Upper lobe of left lung (tissue), 6 donors: ENCODE measurements around the gene CCDC92. TPM values are rescaled to one million over a fixed set of nuclear protein-coding genes. Genes with fewer than 3 reads are reported as not detected.

Source experiments
- ATAC-seq, 2 donors: fragments of 200-7000 bp; cut with Tn5 transposase; one replicate each; pipeline ENCODE4 v1.9.1; 2022; ENCODE audit warnings: mild to moderate bottlenecking in 2 of 2, moderate library complexity in 2 of 2; ENCODE audit not compliant: low FRiP score in 2 of 2
- DNase-seq, 2 donors: peaks; one replicate each; pipeline ENCODE4 v3.0.0-alpha.2; 2019 to 2020
- H3K27ac ChIP-seq, 4 donors: fragments of 200-600 bp; sonication (generic); one replicate each; pipeline ENCODE4 v1.5.1; 2016 to 2019
- H3K27me3 ChIP-seq, 4 donors: fragments of 200-600 bp; sonication (generic); one replicate each; pipeline ENCODE4 v1.5.1; 2017 to 2019
- H3K36me3 ChIP-seq, 4 donors: fragments of 200-600 bp; sonication (generic); one replicate each; pipeline ENCODE4 v1.5.1; 2016 to 2019
- H3K4me1 ChIP-seq, 4 donors: fragments of 200-600 bp; sonication (generic); one replicate each; pipeline ENCODE4 v1.5.1; 2018 to 2019
- H3K4me3 ChIP-seq, 4 donors: fragments of 200-600 bp; sonication (generic); one replicate each; pipeline ENCODE4 v1.5.1; 2017 to 2019; ENCODE audit warnings: mild to moderate bottlenecking in 2 of 4, moderate library complexity in 1 of 4
- H3K9me3 ChIP-seq, 4 donors: fragments of 200-600 bp; sonication (generic); one replicate each; pipeline ENCODE4 v1.5.1; 2018 to 2019
- CTCF ChIP-seq, 6 experiments: fragments of 450-650 bp in 4 of 6; fragments of 200-600 bp in 2 of 6; sonication (generic) in 2 of 6; IDR thresholded peaks; one replicate each; pipeline ENCODE4 v1.5.1; 2016 to 2019; ENCODE audit warnings: antibody characterized with exemption in 6 of 6
- EP300 ChIP-seq, 4 donors: sonication (generic); formaldehyde crosslinking; IDR thresholded peaks; one replicate each; pipeline ENCODE4 v1.5.1; 2017; ENCODE audit warnings: antibody characterized with exemption in 4 of 4, control low read depth in 2 of 4
- POLR2A ChIP-seq, 4 donors: fragments of 450-650 bp; IDR thresholded peaks; one replicate each; pipeline ENCODE4 v1.5.1; 2016 to 2017; ENCODE audit warnings: antibody characterized with exemption in 4 of 4, mild to moderate bottlenecking in 2 of 4
- POLR2AphosphoS5 ChIP-seq, 2 donors: sonication (generic); formaldehyde crosslinking; IDR thresholded peaks; one replicate each; pipeline ENCODE4 v1.5.1; 2017; ENCODE audit warnings: antibody characterized with exemption in 2 of 2
- WGBS, 2 donors: methylation state at CpG; one replicate each; pipeline ENCODE4 v1.1.5; 2017 to 2018; 5-methylcytosine and 5-hydroxymethylcytosine counted together
- small RNA-seq, 4 donors: library from RNA; depleted of rRNA; stranded (forward); fragments of <200 nt; gene quantifications; one replicate each; pipeline ENCODE3, GENCODE V24; 2016
- total RNA-seq, 6 donors: library from RNA; depleted of rRNA in 4 of 6; stranded (reverse); fragments of >200 nt in 4 of 6; gene quantifications; one replicate each; pipeline versions ENCODE4 v1.1.0 to v1.2.1, GENCODE V29; 2016 to 2021
- donor health status: DM: no; HTN: no; CAD: no; lungs with moderate emphysema.
- donor health status: DM: no; HTN: yes; CAD: no; lungs with severe emphysema.

CCDC92 gene
- total RNA-seq, 6 donors from 2014 or later, result 33.8 to 48.9 (median 43.7) TPM

DNA sequence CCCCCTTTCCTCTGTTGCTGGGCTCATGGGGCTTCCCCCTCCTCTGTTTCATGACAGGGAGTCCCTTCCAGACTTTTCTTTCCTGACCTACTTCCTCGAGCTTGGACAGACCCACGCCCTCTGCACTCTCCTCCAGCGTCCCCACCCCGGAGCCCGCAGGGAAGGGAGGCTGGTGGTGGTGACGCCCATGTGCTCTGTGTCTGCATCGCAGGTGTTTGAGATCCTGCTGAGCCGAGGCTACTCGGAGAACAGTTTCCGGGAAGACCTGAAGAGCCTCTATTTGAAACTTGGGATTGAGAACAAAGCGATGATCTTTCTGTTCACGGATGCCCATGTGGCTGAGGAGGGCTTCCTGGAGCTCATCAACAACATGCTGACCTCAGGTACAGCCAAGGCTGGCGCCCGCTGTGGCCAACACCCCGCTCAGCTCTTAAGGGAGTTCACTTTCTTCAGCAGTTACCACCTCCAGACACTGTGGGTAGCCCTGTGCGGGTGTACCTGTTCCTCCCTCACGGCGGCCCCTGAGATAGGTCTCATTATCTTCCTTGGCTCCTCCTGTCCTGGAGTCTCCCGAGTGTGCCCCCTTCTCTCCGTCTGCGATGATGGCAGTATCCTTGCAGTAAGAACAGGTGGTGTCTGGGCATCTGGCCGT, 85.6 kb downstream of the CCDC92 start:
- no peaks in the 10 kb centered on the region for H3K9me3 ChIP-seq
- no peak for DNase-seq
- no peaks in the 10 kb centered on the region for H3K27me3 ChIP-seq
- H3K4me3 ChIP-seq, result no peak overlapping the region
- ATAC-seq, result no peak
- TF ChIP-seq POLR2AphosphoS5 (IDR thresholded peaks at IDR 0.05) (no peak), POLR2A (IDR thresholded peaks at IDR 0.05) (no peak), EP300 (IDR thresholded peaks at IDR 0.05) (no peak), CTCF (IDR thresholded peaks at IDR 0.05) (no peak)
- H3K4me1 ChIP-seq, result no peaks in the 10 kb centered on the region
- 68 to 78% methylated on average over 22 of the region's 22 CpGs for WGBS, 2 donors
- no peak overlapping the region for H3K27ac ChIP-seq
- no peaks in the 10 kb centered on the region for H3K36me3 ChIP-seq

- H3K27ac ChIP-seq, result no peak overlapping the region
- no peaks in the 10 kb centered on the region for H3K9me3 ChIP-seq
- no peaks in the 10 kb centered on the region for H3K27me3 ChIP-seq
- no peaks in the 10 kb centered on the region for H3K36me3 ChIP-seq
- H3K4me3 ChIP-seq, result no peak overlapping the region
- WGBS, 2 donors, result 88 to 89% methylated on average over 13 of the region's 13 CpGs
- no peaks in the 10 kb centered on the region for H3K4me1 ChIP-seq
- peak in 1 of 2 donors; percentile 23 for ATAC-seq
- no peak for TF ChIP-seq POLR2AphosphoS5 (IDR thresholded peaks at IDR 0.05)
- DNase-seq, result peak in 1 of 2 donors; percentile 80
These were observed 86.4 kb downstream of the CCDC92 start for GRCh38 chr12:123886258-123886657.

Small RNAs within 50 kb of the gene (small RNA-seq; reads per million reads assigned to genes)
- gene AC068790.4 (0 reads per million in 4 donors), gene AC068790.6 (0 reads per million in 4 donors)

Other genes starting within 250 kb of the CCDC92 start
- 10 to 100 TPM in 2 of 6 donors, 1 to 10 TPM in 3, under 1 TPM in 1; 0.31 to 46.0 (median 8.3) TPM for gene DNAH10, start 210.5 kb downstream of the CCDC92 start, total RNA-seq
- 100 to 1,000 TPM in 2 of 6 donors, 10 to 100 TPM in 4; 49.1 to 112 (median 91.8) TPM for gene ZNF664, start 384 bp upstream of the CCDC92 start, total RNA-seq